Activated CD4-positive, CD25-positive, alpha-beta regulatory T cell (primary cell): ENCODE data around the gene DENND2C.

Experiments used
- DNase-seq, 4 experiments: peaks; one replicate each; lab custom pipeline; 2025; lab: John Stamatoyannopoulos, UW

Gene DENND2C

GRCh38 chr1:114669562-114670082 is at the start of gene DENND2C:
TSS of gene DENND2C (minus strand) at chr1:114670049. CDS start at chr1:114625984, 44,065 bp downstream.
- no peak for DNase-seq

- DNase-seq = no peak
Observed at GRCh38 chr1:114719424-114719787, 49.6 kb upstream of the DENND2C start.

- DNase-seq = no peak
Observed at GRCh38 chr1:114718661-114719423, 49.0 kb upstream of the DENND2C start.

GRCh38 chr1:114716304-114717170 is 46.7 kb upstream of the DENND2C start, which contains the start of gene NRAS:
TSS of gene NRAS (minus strand) at chr1:114716771. CDS start at chr1:114716160, 611 bp downstream.
- DNase-seq = peak; percentile 89 to 94 (median 93)

GRCh38 chr1:114715952-114716303 is 46.1 kb upstream of the DENND2C start:
- no peak for DNase-seq

- no peak for DNase-seq
Observed at GRCh38 chr1:114712977-114713376, 43.1 kb upstream of the DENND2C start.

GRCh38 chr1:114710360-114710759 is 40.5 kb upstream of the DENND2C start:
- no peak for DNase-seq

- DNase-seq = no peak
Observed at GRCh38 chr1:114707604-114708003, 37.8 kb upstream of the DENND2C start.

- no peak for DNase-seq
Observed at GRCh38 chr1:114703242-114703641, 33.4 kb upstream of the DENND2C start.

- no peak for DNase-seq
Observed at GRCh38 chr1:114702737-114703136, 32.9 kb upstream of the DENND2C start.

GRCh38 chr1:114701931-114702330 is 32.1 kb upstream of the DENND2C start:
- no peak for DNase-seq

GRCh38 chr1:114700036-114700600 is 30.3 kb upstream of the DENND2C start:
- no peak for DNase-seq

- no peak for DNase-seq
Observed at GRCh38 chr1:114696810-114697209, 27.0 kb upstream of the DENND2C start.

GRCh38 chr1:114695430-114696058 is 25.7 kb upstream of the DENND2C start, which contains the start of gene AMPD1:
TSS of gene AMPD1 (minus strand) at chr1:114695546. CDS start at chr1:114695471, 75 bp downstream.
- no peak for DNase-seq

GRCh38 chr1:114694540-114695310 is 24.9 kb upstream of the DENND2C start:
- DNase-seq = no peak

- no peak for DNase-seq
Observed at GRCh38 chr1:114692947-114693346, 23.1 kb upstream of the DENND2C start.

- no peak for DNase-seq
Observed at GRCh38 chr1:114691061-114691460, 21.2 kb upstream of the DENND2C start.

- DNase-seq = no peak
Observed at GRCh38 chr1:114690148-114690547, 20.3 kb upstream of the DENND2C start.

- DNase-seq = no peak
Observed at GRCh38 chr1:114688526-114688925, 18.7 kb upstream of the DENND2C start.

- no peak for DNase-seq
Observed at GRCh38 chr1:114685851-114686250, 16.0 kb upstream of the DENND2C start.

- no peak for DNase-seq
Observed at GRCh38 chr1:114677691-114678090, 7.8 kb upstream of the DENND2C start.
